ENCODE measurements around the gene NR2C2AP. TPM values are rescaled to one million over a fixed set of nuclear protein-coding genes. Genes with fewer than 3 reads are reported as not detected.

The NR2C2AP gene, protein sequence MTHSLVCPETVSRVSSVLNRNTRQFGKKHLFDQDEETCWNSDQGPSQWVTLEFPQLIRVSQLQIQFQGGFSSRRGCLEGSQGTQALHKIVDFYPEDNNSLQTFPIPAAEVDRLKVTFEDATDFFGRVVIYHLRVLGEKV
- total RNA-seq (1 to 10 TPM; 3.2 to 8.5 (median 5.1) TPM), polyA plus RNA-seq (10 to 100 TPM in 1 of 2 donors, 1 to 10 TPM in 1; 9.3 to 23.4 TPM)
- long read RNA-seq, donor 1, partial matches to known transcripts: 0 of 4 reads
- long read RNA-seq, donor 1, other reads (novel, unspliced or antisense): 3 of 4 reads
- long read RNA-seq, donor 2, partial matches to known transcripts: 0 of 8 reads
- long read RNA-seq, donor 2, other reads (novel, unspliced or antisense): 4 of 8 reads
- long read RNA-seq, donor 3, partial matches to known transcripts: 0 of 11 reads
- long read RNA-seq, donor 3, other reads (novel, unspliced or antisense): 5 of 11 reads

DNA sequence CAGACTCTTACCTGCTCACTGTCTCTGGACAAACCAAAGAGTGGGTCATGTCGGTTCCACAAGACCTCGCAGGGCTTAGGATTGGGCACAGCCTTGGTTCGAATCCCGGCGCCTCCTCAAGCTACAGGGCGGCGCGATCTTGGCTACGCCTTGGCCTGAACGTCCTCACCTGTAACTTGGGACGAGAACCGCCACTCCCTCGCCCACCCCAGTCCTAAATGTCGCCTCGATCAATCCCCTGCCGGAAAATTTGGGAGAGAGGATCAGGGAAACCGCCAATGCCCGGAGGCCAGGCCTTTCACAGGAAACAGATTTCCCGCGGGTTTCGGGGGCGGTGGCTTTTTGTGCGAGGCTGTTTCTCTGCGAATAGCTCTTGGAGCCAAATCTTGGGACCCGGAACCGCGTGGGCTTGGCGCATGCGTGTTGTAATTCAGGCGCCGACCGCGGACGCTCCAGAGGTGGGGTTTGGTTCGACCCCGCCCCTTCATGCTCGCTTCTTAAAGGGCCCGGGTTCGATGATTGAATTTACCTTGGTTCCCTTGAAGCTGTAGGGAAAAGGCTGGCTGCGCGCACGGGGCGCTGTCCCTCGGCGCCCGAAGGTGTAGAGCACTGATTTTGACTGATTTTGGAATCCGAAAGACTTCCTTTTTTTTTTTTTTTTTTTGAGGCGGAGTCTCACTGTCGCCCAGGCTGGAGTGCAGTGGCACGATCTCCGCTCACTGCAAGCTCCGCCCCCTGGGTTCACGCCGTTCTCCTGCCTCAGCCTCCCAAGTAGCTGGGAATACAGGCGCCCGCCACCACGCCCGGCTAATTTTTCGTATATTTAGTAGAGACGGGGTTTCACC, at the start of gene NR2C2AP:
NR2C2AP (minus strand) TSS at position 403 of the 845 bp plus-strand sequence; CDS start at position 49, 354 bp downstream.
- Histone ChIP-seq H3K4me1 (peaks cover 4 to 15% (median 10%) of the 10 kb centered on the region in 9 donors), H3K4me3 (peak within 1 kb of the TSS; percentile 43 to 75 (median 62)), H3K36me3 (peaks cover 0 to 40% (median 9%) of the 10 kb centered on the region in 9 donors), H3K9me3 (no peaks in the 10 kb centered on the region), H3K27me3 (peaks cover 0 to 12% (median 9%) of the 10 kb centered on the region in 7 donors), H3K27ac (peak within 1 kb of the TSS in 9 of 10 donors; percentile 61 to 87 (median 80))
- 6 to 8% methylated on average over 60 of the region's 60 CpGs for WGBS, 2 donors
- peak; percentile 93 for DNase-seq
- TF ChIP-seq, protein P1, sequence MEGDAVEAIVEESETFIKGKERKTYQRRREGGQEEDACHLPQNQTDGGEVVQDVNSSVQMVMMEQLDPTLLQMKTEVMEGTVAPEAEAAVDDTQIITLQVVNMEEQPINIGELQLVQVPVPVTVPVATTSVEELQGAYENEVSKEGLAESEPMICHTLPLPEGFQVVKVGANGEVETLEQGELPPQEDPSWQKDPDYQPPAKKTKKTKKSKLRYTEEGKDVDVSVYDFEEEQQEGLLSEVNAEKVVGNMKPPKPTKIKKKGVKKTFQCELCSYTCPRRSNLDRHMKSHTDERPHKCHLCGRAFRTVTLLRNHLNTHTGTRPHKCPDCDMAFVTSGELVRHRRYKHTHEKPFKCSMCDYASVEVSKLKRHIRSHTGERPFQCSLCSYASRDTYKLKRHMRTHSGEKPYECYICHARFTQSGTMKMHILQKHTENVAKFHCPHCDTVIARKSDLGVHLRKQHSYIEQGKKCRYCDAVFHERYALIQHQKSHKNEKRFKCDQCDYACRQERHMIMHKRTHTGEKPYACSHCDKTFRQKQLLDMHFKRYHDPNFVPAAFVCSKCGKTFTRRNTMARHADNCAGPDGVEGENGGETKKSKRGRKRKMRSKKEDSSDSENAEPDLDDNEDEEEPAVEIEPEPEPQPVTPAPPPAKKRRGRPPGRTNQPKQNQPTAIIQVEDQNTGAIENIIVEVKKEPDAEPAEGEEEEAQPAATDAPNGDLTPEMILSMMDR (IDR thresholded peaks at IDR 0.05): no peak
- ATAC-seq: peak; percentile 85 to 98 (median 96)
- intact Hi-C loops (cut with DNase I): loop anchor here in 1 of 10 donors (1.0 kb wide), 1 partner anchor 11 kb away; the partner anchor contains the start of genes BORCS8 and RFXANK

DNA sequence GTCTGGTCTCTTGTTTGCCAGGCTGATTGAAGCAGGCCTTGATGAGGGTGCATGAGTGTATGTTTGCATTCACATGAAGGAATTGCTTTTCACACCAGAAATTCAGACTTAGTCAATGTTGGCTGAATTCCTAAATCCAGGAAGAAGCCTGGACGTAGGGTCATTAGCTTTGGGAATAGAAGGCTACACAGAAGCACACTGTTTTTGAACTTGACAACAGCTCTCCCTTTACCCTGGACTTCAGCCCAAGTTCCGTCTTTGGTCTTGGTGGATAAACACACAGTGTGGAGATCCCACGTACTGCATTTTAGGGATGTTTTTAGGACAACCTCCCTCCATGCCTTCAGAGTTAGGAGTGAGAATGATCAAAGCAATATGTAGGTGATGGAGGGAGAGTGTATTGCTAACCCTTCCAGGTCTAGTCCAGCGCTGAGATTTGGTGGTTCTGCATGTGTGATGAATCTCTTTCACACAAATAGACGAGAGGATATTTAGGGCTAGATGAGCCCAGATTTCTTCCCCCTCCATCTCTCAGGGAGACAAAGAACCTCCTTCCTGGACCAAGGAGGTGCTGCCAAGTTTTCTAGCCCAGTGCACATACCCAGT, 47.1 kb upstream of the NR2C2AP start:
- Histone ChIP-seq H3K27me3 (peaks cover 0 to 65% (median 42%) of the 10 kb centered on the region in 7 donors), H3K27ac (no peak overlapping the region), H3K36me3 (no peaks in the 10 kb centered on the region), H3K4me3 (no peak overlapping the region), H3K9me3 (no peaks in the 10 kb centered on the region), H3K4me1 (no peaks in the 10 kb centered on the region)
- 40 to 48% methylated on average over 5 of the region's 5 CpGs for WGBS, 2 donors
- TF ChIP-seq, protein P1 (IDR thresholded peaks at IDR 0.05): no peak
- DNase-seq (no peak), ATAC-seq (no peak)
- intact Hi-C loops (cut with DNase I): no loop called here

DNA sequence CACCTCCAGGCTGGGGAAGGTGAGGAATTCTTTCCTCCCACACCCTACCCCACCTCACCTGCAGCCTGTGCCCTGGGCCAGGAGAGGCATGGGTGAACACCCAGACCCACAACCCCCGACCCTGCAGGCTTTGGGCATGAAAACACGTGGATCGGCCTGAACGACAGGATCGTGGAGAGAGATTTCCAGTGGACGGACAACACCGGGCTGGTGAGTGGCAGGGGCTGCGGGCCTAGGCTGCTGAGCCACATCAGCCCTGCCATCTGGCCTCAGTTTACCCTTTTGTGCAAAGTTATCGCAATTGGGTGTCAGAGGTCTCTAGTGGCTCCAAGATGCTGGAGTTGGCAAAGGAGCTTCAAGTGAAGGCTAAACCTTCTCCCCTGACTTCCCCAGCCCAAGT, 37.3 kb upstream of the NR2C2AP start:
- TF ChIP-seq, protein P1 (IDR thresholded peaks at IDR 0.05): no peak
- Histone ChIP-seq H3K27me3 (peaks cover 0 to 34% (median 11%) of the 10 kb centered on the region in 7 donors), H3K4me3 (no peak overlapping the region), H3K9me3 (peaks cover 0 to 11% (median 0%) of the 10 kb centered on the region in 11 donors), H3K27ac (no peak overlapping the region), H3K36me3 (no peaks in the 10 kb centered on the region), H3K4me1 (no peaks in the 10 kb centered on the region)
- DNase-seq: no peak
- 77 to 84% methylated on average over 9 of the region's 9 CpGs for WGBS, 2 donors
- ATAC-seq: no peak
- intact Hi-C loops (cut with DNase I): no loop called here

DNA sequence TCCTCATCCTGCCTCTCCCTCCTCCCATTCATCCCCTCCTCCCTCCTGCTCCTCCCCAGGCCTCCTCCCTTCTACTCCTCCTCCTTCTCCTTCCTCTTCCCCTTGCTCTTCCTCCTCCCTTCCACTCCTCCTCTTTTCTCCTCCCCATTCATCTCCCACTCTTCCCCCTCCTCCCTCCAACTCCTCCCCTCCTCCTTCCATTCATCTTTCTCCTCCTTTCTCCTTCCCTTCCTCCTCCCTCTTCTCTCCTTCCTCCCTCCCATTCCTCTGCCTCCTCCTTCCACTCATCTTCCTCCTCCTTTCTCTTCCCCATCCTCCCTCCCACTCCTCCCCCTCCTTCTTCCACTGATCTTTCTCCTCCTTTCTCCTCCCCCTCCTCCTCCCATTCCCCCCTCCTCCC, 36.5 kb upstream of the NR2C2AP start:
- ATAC-seq: no peak
- no peak overlapping the region for H3K4me3 ChIP-seq
- H3K27me3 ChIP-seq: peaks cover 0 to 26% (median 11%) of the 10 kb centered on the region in 7 donors
- DNase-seq: no peak
- intact Hi-C loops (cut with DNase I): no loop called here
- TF ChIP-seq, protein P1 (IDR thresholded peaks at IDR 0.05): no peak
- H3K9me3 ChIP-seq: peaks cover 0 to 19% (median 7%) of the 10 kb centered on the region in 11 donors
- H3K36me3 ChIP-seq: no peaks in the 10 kb centered on the region
- no peak overlapping the region for H3K27ac ChIP-seq
- no peaks in the 10 kb centered on the region for H3K4me1 ChIP-seq

All from heart right ventricle (tissue), 16 donors.